ENCODE measurements around the gene THSD7B.

The THSD7B gene

GRCh38 chr2:136764452-136765255, 691 bp upstream of the THSD7B start:
- no peak overlapping the region for H3K4me3 ChIP-seq (ENCODE audit: low read depth in 1 of 2, low read length in 2 of 2)
- H3K9ac ChIP-seq (ENCODE audit: low read depth in 1 of 2, low read length in 2 of 2) = no peak overlapping the region
- H3K27ac ChIP-seq (ENCODE audit: low read depth, low read length) = no peak overlapping the region
- H3K9me3 ChIP-seq (ENCODE audit: control insufficient read depth in 1 of 2, low read length in 2 of 2) = no peaks in the 10 kb centered on the region
- H3K27me3 ChIP-seq (ENCODE audit: control insufficient read depth in 1 of 2, insufficient read depth in 2 of 2, low read length in 2 of 2) = peaks cover 4 to 21% of the 10 kb centered on the region in 2 donors
- no peaks in the 10 kb centered on the region for H3K4me1 ChIP-seq (ENCODE audit: control insufficient read depth in 1 of 2, insufficient read depth in 2 of 2, low read length in 2 of 2)
- no peaks in the 10 kb centered on the region for H3K36me3 ChIP-seq (ENCODE audit: control insufficient read depth in 1 of 2, insufficient read depth in 2 of 2, low read length in 2 of 2)

DNA sequence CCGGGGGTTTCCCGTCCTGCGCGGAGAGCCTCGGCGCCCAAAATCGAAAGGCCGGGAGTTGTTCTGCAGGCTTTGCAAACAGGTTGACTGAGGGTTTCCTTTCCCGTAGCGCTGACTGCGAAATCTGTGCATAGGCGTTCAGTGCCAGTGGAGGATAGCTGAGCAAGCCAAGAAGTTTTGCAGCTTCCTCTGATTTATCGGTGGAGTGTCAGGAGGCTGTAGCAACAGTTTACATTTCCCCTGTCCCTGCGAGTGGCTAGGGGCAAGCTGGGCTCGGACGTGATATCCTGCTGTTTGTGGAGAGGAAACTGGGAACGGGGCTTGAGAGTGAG, 694 bp downstream of the THSD7B start:
- Histone ChIP-seq H3K4me1 (ENCODE audit: control insufficient read depth in 1 of 2, insufficient read depth in 2 of 2, low read length in 2 of 2) (no peaks in the 10 kb centered on the region), H3K27me3 (ENCODE audit: control insufficient read depth in 1 of 2, insufficient read depth in 2 of 2, low read length in 2 of 2) (peaks cover 4 to 21% of the 10 kb centered on the region in 2 donors), H3K4me3 (ENCODE audit: low read depth in 1 of 2, low read length in 2 of 2) (no peak overlapping the region), H3K9ac (ENCODE audit: low read depth in 1 of 2, low read length in 2 of 2) (no peak overlapping the region), H3K36me3 (ENCODE audit: control insufficient read depth in 1 of 2, insufficient read depth in 2 of 2, low read length in 2 of 2) (no peaks in the 10 kb centered on the region), H3K27ac (ENCODE audit: low read depth, low read length) (no peak overlapping the region), H3K9me3 (ENCODE audit: control insufficient read depth in 1 of 2, low read length in 2 of 2) (no peaks in the 10 kb centered on the region)

DNA sequence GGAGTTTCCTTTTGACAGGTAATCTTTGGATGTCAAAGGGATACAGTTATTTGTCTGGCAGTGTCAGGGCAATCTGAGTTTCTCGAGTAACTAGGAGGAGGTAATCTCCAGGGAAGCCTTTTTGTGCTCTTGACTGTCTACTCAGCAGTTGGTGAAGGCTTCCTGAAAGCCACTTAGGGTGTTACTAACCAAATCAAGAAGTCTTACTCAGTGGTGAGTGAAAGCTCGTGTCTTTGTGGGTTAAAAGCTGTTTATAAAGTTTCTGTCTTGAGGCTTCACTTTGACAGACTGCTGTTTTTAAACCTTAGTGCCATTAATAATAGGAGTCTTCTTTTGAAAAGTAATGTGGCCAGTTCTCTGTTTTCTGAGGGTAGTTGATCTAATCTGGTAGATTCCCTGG, 1.7 kb downstream of the THSD7B start:
- Histone ChIP-seq H3K27me3 (ENCODE audit: control insufficient read depth in 1 of 2, insufficient read depth in 2 of 2, low read length in 2 of 2) (peaks cover 4 to 21% of the 10 kb centered on the region in 2 donors), H3K27ac (ENCODE audit: low read depth, low read length) (no peak overlapping the region), H3K4me3 (ENCODE audit: low read depth in 1 of 2, low read length in 2 of 2) (no peak overlapping the region), H3K9ac (ENCODE audit: low read depth in 1 of 2, low read length in 2 of 2) (no peak overlapping the region), H3K9me3 (ENCODE audit: control insufficient read depth in 1 of 2, low read length in 2 of 2) (no peaks in the 10 kb centered on the region), H3K4me1 (ENCODE audit: control insufficient read depth in 1 of 2, insufficient read depth in 2 of 2, low read length in 2 of 2) (no peaks in the 10 kb centered on the region), H3K36me3 (ENCODE audit: control insufficient read depth in 1 of 2, insufficient read depth in 2 of 2, low read length in 2 of 2) (no peaks in the 10 kb centered on the region)

DNA sequence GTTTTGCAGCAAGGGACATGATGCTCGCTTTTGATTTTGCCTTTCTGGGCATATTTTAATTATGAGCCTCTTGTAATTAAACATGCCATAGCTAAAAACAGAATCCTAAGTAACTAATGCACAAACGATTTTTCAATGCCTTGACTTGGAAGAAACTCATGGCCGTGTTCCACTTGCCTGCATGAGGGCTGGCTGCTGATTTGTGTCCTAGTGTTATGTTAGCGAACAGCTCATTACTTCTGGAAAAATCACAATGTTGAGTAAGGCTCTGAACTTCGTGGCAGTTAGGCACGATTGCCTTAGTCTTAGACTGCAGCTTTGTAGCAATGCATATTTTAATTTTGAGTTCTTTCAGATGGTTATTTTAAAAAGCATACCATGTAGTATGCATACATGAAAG, 4.5 kb downstream of the THSD7B start:
- Histone ChIP-seq H3K4me1 (ENCODE audit: control insufficient read depth in 1 of 2, insufficient read depth in 2 of 2, low read length in 2 of 2) (no peaks in the 10 kb centered on the region), H3K9me3 (ENCODE audit: control insufficient read depth in 1 of 2, low read length in 2 of 2) (no peaks in the 10 kb centered on the region), H3K27ac (ENCODE audit: low read depth, low read length) (no peak overlapping the region), H3K36me3 (ENCODE audit: control insufficient read depth in 1 of 2, insufficient read depth in 2 of 2, low read length in 2 of 2) (no peaks in the 10 kb centered on the region), H3K4me3 (ENCODE audit: low read depth in 1 of 2, low read length in 2 of 2) (no peak overlapping the region), H3K27me3 (ENCODE audit: control insufficient read depth in 1 of 2, insufficient read depth in 2 of 2, low read length in 2 of 2) (peaks cover 4 to 14% of the 10 kb centered on the region in 2 donors), H3K9ac (ENCODE audit: low read depth in 1 of 2, low read length in 2 of 2) (no peak overlapping the region)

- no peak overlapping the region for H3K4me3 ChIP-seq (ENCODE audit: low read depth in 1 of 2, low read length in 2 of 2)
- no peaks in the 10 kb centered on the region for H3K9me3 ChIP-seq (ENCODE audit: control insufficient read depth in 1 of 2, low read length in 2 of 2)
- no peak overlapping the region for H3K9ac ChIP-seq (ENCODE audit: low read depth in 1 of 2, low read length in 2 of 2)
- no peaks in the 10 kb centered on the region for H3K4me1 ChIP-seq (ENCODE audit: control insufficient read depth in 1 of 2, insufficient read depth in 2 of 2, low read length in 2 of 2)
- no peak overlapping the region for H3K27ac ChIP-seq (ENCODE audit: low read depth, low read length)
- no peaks in the 10 kb centered on the region for H3K36me3 ChIP-seq (ENCODE audit: control insufficient read depth in 1 of 2, insufficient read depth in 2 of 2, low read length in 2 of 2)
- H3K27me3 ChIP-seq (ENCODE audit: control insufficient read depth in 1 of 2, insufficient read depth in 2 of 2, low read length in 2 of 2) = peaks cover 4 to 12% of the 10 kb centered on the region in 2 donors
Measured at GRCh38 chr2:136770384-136770783, 5.0 kb downstream of the THSD7B start.

DNA sequence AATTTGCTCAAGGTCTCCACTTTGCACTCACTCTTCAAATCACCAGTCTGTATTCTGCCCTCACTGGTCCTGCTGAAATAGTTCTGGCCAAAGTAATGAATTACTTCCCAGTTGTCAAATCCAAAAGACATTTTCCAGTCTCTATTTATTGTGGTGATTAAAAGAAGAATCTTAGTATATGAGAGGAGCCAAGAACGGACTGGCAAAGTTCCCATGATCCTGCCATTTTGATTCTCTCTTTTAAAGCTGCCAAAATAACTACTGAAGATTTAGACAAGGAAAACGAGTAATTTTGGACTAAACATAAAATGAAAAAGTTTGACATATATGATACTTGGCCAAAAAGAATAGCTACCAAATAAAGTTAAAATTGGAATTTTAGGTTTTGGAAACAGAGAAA, 12.0 kb downstream of the THSD7B start:
- Histone ChIP-seq H3K9me3 (ENCODE audit: control insufficient read depth in 1 of 2, low read length in 2 of 2) (no peaks in the 10 kb centered on the region), H3K9ac (ENCODE audit: low read depth in 1 of 2, low read length in 2 of 2) (no peak overlapping the region), H3K4me1 (ENCODE audit: control insufficient read depth in 1 of 2, insufficient read depth in 2 of 2, low read length in 2 of 2) (no peaks in the 10 kb centered on the region), H3K4me3 (ENCODE audit: low read depth in 1 of 2, low read length in 2 of 2) (no peak overlapping the region), H3K36me3 (ENCODE audit: control insufficient read depth in 1 of 2, insufficient read depth in 2 of 2, low read length in 2 of 2) (no peaks in the 10 kb centered on the region), H3K27ac (ENCODE audit: low read depth, low read length) (no peak overlapping the region), H3K27me3 (ENCODE audit: control insufficient read depth in 1 of 2, insufficient read depth in 2 of 2, low read length in 2 of 2) (no peaks in the 10 kb centered on the region)

GRCh38 chr2:136783856-136784255, 18.5 kb downstream of the THSD7B start:
- no peak overlapping the region for H3K4me3 ChIP-seq (ENCODE audit: low read depth in 1 of 2, low read length in 2 of 2)
- no peaks in the 10 kb centered on the region for H3K36me3 ChIP-seq (ENCODE audit: control insufficient read depth in 1 of 2, insufficient read depth in 2 of 2, low read length in 2 of 2)

GRCh38 chr2:136785215-136785614, 19.9 kb downstream of the THSD7B start:
- H3K27ac ChIP-seq (ENCODE audit: low read depth, low read length) = no peak overlapping the region
- no peaks in the 10 kb centered on the region for H3K4me1 ChIP-seq (ENCODE audit: control insufficient read depth in 1 of 2, insufficient read depth in 2 of 2, low read length in 2 of 2)

More at GRCh38 chr2:136783856-136784255, 18.5 kb downstream of the THSD7B start:
- H3K9me3 ChIP-seq (ENCODE audit: control insufficient read depth in 1 of 2, low read length in 2 of 2) = no peaks in the 10 kb centered on the region
- H3K4me1 ChIP-seq (ENCODE audit: control insufficient read depth in 1 of 2, insufficient read depth in 2 of 2, low read length in 2 of 2) = no peaks in the 10 kb centered on the region
- no peaks in the 10 kb centered on the region for H3K27me3 ChIP-seq (ENCODE audit: control insufficient read depth in 1 of 2, insufficient read depth in 2 of 2, low read length in 2 of 2)
- no peak overlapping the region for H3K9ac ChIP-seq (ENCODE audit: low read depth in 1 of 2, low read length in 2 of 2)
- H3K27ac ChIP-seq (ENCODE audit: low read depth, low read length) = no peak overlapping the region

DNA sequence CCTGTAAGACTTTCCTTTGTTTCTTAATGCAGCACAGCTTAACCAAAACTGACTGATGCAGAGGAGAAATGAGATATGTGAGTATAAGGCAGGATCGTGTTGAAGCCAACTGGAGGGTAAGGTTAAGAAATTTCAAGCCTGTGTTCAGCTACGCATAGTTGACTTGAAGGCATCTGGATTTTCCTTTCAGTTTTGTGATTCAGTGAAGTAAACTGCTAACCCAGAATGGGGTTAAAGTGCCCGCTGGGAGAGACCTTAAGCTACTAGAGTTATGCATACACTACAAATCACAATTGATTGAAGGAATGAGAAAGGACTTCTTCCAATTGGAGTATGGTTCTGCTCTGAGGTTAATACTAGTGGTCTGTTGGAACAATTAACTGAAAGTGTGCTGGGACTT, 22.6 kb downstream of the THSD7B start:
- no peak overlapping the region for H3K4me3 ChIP-seq (ENCODE audit: low read depth in 1 of 2, low read length in 2 of 2)
- no peaks in the 10 kb centered on the region for H3K27me3 ChIP-seq (ENCODE audit: control insufficient read depth in 1 of 2, insufficient read depth in 2 of 2, low read length in 2 of 2)
- no peaks in the 10 kb centered on the region for H3K36me3 ChIP-seq (ENCODE audit: control insufficient read depth in 1 of 2, insufficient read depth in 2 of 2, low read length in 2 of 2)
- H3K9ac ChIP-seq (ENCODE audit: low read depth in 1 of 2, low read length in 2 of 2) = no peak overlapping the region
- H3K4me1 ChIP-seq (ENCODE audit: control insufficient read depth in 1 of 2, insufficient read depth in 2 of 2, low read length in 2 of 2) = no peaks in the 10 kb centered on the region
- no peak overlapping the region for H3K27ac ChIP-seq (ENCODE audit: low read depth, low read length)
- no peaks in the 10 kb centered on the region for H3K9me3 ChIP-seq (ENCODE audit: control insufficient read depth in 1 of 2, low read length in 2 of 2)

More at GRCh38 chr2:136785215-136785614, 19.9 kb downstream of the THSD7B start:
- H3K4me3 ChIP-seq (ENCODE audit: low read depth in 1 of 2, low read length in 2 of 2) = no peak overlapping the region
- H3K9ac ChIP-seq (ENCODE audit: low read depth in 1 of 2, low read length in 2 of 2) = no peak overlapping the region
- no peaks in the 10 kb centered on the region for H3K9me3 ChIP-seq (ENCODE audit: control insufficient read depth in 1 of 2, low read length in 2 of 2)
- no peaks in the 10 kb centered on the region for H3K36me3 ChIP-seq (ENCODE audit: control insufficient read depth in 1 of 2, insufficient read depth in 2 of 2, low read length in 2 of 2)
- no peaks in the 10 kb centered on the region for H3K27me3 ChIP-seq (ENCODE audit: control insufficient read depth in 1 of 2, insufficient read depth in 2 of 2, low read length in 2 of 2)

GRCh38 chr2:136796339-136796738, 31.0 kb downstream of the THSD7B start:
- H3K36me3 ChIP-seq (ENCODE audit: control insufficient read depth in 1 of 2, insufficient read depth in 2 of 2, low read length in 2 of 2) = no peaks in the 10 kb centered on the region
- H3K27me3 ChIP-seq (ENCODE audit: control insufficient read depth in 1 of 2, insufficient read depth in 2 of 2, low read length in 2 of 2) = no peaks in the 10 kb centered on the region
- no peak overlapping the region for H3K4me3 ChIP-seq (ENCODE audit: low read depth in 1 of 2, low read length in 2 of 2)
- H3K4me1 ChIP-seq (ENCODE audit: control insufficient read depth in 1 of 2, insufficient read depth in 2 of 2, low read length in 2 of 2) = no peaks in the 10 kb centered on the region
- no peak overlapping the region for H3K9ac ChIP-seq (ENCODE audit: low read depth in 1 of 2, low read length in 2 of 2)
- no peaks in the 10 kb centered on the region for H3K9me3 ChIP-seq (ENCODE audit: control insufficient read depth in 1 of 2, low read length in 2 of 2)
- H3K27ac ChIP-seq (ENCODE audit: low read depth, low read length) = no peak overlapping the region

Data from duodenal mucosa (tissue), 2 donors.